ENCODE results near the gene LIME1.

- TF ChIP-seq CTCF (IDR thresholded peaks at IDR 0.05) (no peak), POLR2AphosphoS5 (IDR thresholded peaks at IDR 0.05) (no peak), POLR2A (IDR thresholded peaks at IDR 0.05) (no peak)
These were observed 4.9 kb downstream of the LIME1 start for GRCh38 chr20:63741354-63741675.

All from gastroesophageal sphincter (tissue), 3 donors.